Keratinocyte (primary cell): Measurements from ENCODE around the gene SMAD3. TPM values are rescaled to one million over a fixed set of nuclear protein-coding genes. Genes with fewer than 3 reads are reported as not detected.

ENCODE experiments used
- DNase-seq: peaks from one replicate; pipeline ENCODE4 v3.0.0-alpha.2; 2011; ENCODE audit warnings: low read depth, missing footprints, low spot score
- FAIRE-seq: peaks from 2 replicates; lab custom pipeline; 2011; peaks lifted over from hg19 to GRCh38; lab: Jason Lieb, UNC
- H2AFZ ChIP-seq: 2 replicates; pipeline ENCODE4 v1.6.0; 2012; ENCODE audit warnings: low read length, control low read depth, inconsistent platforms; ENCODE audit not compliant: control insufficient read depth
- H3K27ac ChIP-seq: 2 replicates; pipeline ENCODE4 v1.5.1; 2011; ENCODE audit warnings: low read length; ENCODE audit not compliant: control insufficient read depth, insufficient read depth
- H3K27me3 ChIP-seq: 3 replicates; pipeline ENCODE4 v1.6.0; 2011; ENCODE audit warnings: low read length; ENCODE audit not compliant: control insufficient read depth, insufficient read depth; ENCODE audit errors: extremely low read depth
- H3K36me3 ChIP-seq, 2 experiments: 2 replicates in 1 of 2; 3 replicates in 1 of 2; pipeline ENCODE4 v1.5.1; 2011; ENCODE audit warnings: low read length in 2 of 2, mild to moderate bottlenecking in 1 of 2; ENCODE audit not compliant: control insufficient read depth in 2 of 2, insufficient read depth in 2 of 2; ENCODE audit errors: extremely low read depth in 1 of 2
- H3K4me1 ChIP-seq: 3 replicates; pipeline ENCODE4 v1.5.1; 2011; ENCODE audit warnings: low read length; ENCODE audit not compliant: control insufficient read depth, insufficient read depth; ENCODE audit errors: extremely low read depth
- H3K4me2 ChIP-seq: 3 replicates; pipeline ENCODE4 v1.6.0; 2011; ENCODE audit warnings: low read depth, low read length; ENCODE audit not compliant: control insufficient read depth, insufficient read depth; ENCODE audit errors: extremely low read depth
- H3K4me3 ChIP-seq, 3 experiments: fragments of 200-600 bp in 1 of 3; sonication (generic) in 1 of 3; 2 replicates in 2 of 3; 3 replicates in 1 of 3; pipeline ENCODE4 v1.5.1; 2011 to 2016; ENCODE audit warnings: low read length in 3 of 3, mild to moderate bottlenecking in 3 of 3, control low read depth in 2 of 3, inconsistent platforms in 1 of 3, low read depth in 1 of 3, mixed read lengths in 1 of 3, mixed run types in 1 of 3, moderate library complexity in 1 of 3; ENCODE audit not compliant: control insufficient read depth in 2 of 3, insufficient read depth in 2 of 3; ENCODE audit errors: extremely low read depth in 1 of 3
- H3K79me2 ChIP-seq: 2 replicates; pipeline ENCODE4 v1.6.0; 2012; ENCODE audit warnings: low read length; ENCODE audit not compliant: control insufficient read depth, insufficient read depth
- H3K9ac ChIP-seq: 3 replicates; pipeline ENCODE4 v1.6.0; 2011; ENCODE audit warnings: low read length; ENCODE audit not compliant: control insufficient read depth, insufficient read depth; ENCODE audit errors: extremely low read depth
- H3K9me1 ChIP-seq: 3 replicates; pipeline ENCODE4 v1.6.0; 2011; ENCODE audit warnings: low read length; ENCODE audit not compliant: control insufficient read depth, insufficient read depth; ENCODE audit errors: extremely low read depth
- H3K9me3 ChIP-seq: 2 replicates; pipeline ENCODE4 v1.5.1; 2012; ENCODE audit warnings: low read depth, low read length; ENCODE audit not compliant: control insufficient read depth
- H4K20me1 ChIP-seq: 3 replicates; pipeline ENCODE4 v1.6.0; 2011; ENCODE audit warnings: low read length; ENCODE audit not compliant: control insufficient read depth, insufficient read depth; ENCODE audit errors: extremely low read depth
- CTCF ChIP-seq, 3 experiments: IDR thresholded peaks in 1 of 3; conservative IDR thresholded peaks in 1 of 3; optimal IDR thresholded peaks in 1 of 3; 2 replicates in 2 of 3; 3 replicates in 1 of 3; pipeline versions ENCODE3 to v1.5.1; 2011; ENCODE audit warnings: low read length in 3 of 3, mild to moderate bottlenecking in 3 of 3, moderate library complexity in 2 of 3, control low read depth in 1 of 3, inconsistent platforms in 1 of 3; ENCODE audit not compliant: insufficient read depth in 2 of 3; ENCODE audit errors: extremely low read depth in 1 of 3
- EZH2 ChIP-seq: IDR thresholded peaks from one replicate; pipeline ENCODE4 v1.6.1; 2012; ENCODE audit warnings: inconsistent platforms, mild to moderate bottlenecking, low read length, moderate library complexity
- dilution Hi-C: fragments of 300-500 bp; cut with MboI; formaldehyde crosslinking; loops from one replicate; pipeline ENCODE4 v1.7.0; 2020; ENCODE audit warnings: low sequenced_read_pairs; ENCODE audit not compliant: extremely low pct_ligation_motif_present
- polyA plus RNA-seq, 5 experiments: library from polyadenylated mRNA; depleted of rRNA in 3 of 5; stranded (reverse) in 3 of 5; stranded (forward) in 1 of 5; unstranded in 1 of 5; fragments of >200 nt; gene quantifications; 1 replicate in 1 of 5; 2 replicates in 3 of 5; 3 replicates in 1 of 5; pipeline versions ENCODE4 v1.2.1 to v1.2.3, GENCODE V29; 2011 to 2012; ENCODE audit warnings: missing spikeins in 2 of 5, low read depth in 1 of 5, low replicate concordance in 1 of 5

SMAD3 gene
- polyA plus RNA-seq, 1 donor (not counting 4 experiments of a cell fraction or from before 2014, with no cell fraction given): 33.7 TPM

GRCh38 chr15:67031331-67031730 is 34.1 kb upstream of the SMAD3 start:
- Histone ChIP-seq H3K36me3 (no peaks in the 10 kb centered on the region), H3K27ac (no peak overlapping the region), H3K4me2 (no peak overlapping the region), H3K9me3 (no peaks in the 10 kb centered on the region), H2AFZ (no peak overlapping the region), H3K27me3 (peaks cover 2% of the 10 kb centered on the region), H3K79me2 (no peaks in the 10 kb centered on the region), H4K20me1 (no peaks in the 10 kb centered on the region), H3K4me1 (peaks cover 11% of the 10 kb centered on the region), H3K9me1 (no peaks in the 10 kb centered on the region), H3K4me3 (no peak overlapping the region), H3K9ac (no peak overlapping the region)
- DNase-seq (no peak), FAIRE-seq (no peak)
- no peak for TF ChIP-seq CTCF (optimal IDR thresholded peaks at IDR 0.05 in 1 of 3, IDR thresholded peaks at IDR 0.05 in 1 of 3, conservative IDR thresholded peaks at IDR 0.05 in 1 of 3; ENCODE audit: extremely low read depth in 1 of 3, insufficient read depth in 2 of 3, low read length in 3 of 3)
- no peak for TF ChIP-seq EZH2
- dilution Hi-C loops: no loop called here

GRCh38 chr15:67032608-67033007 is 32.8 kb upstream of the SMAD3 start:
- H3K36me3 ChIP-seq: no peaks in the 10 kb centered on the region
- H2AFZ ChIP-seq: no peak overlapping the region
- H4K20me1 ChIP-seq: no peaks in the 10 kb centered on the region
- peaks cover 2% of the 10 kb centered on the region for H3K27me3 ChIP-seq
- no peak for TF ChIP-seq CTCF (optimal IDR thresholded peaks at IDR 0.05 in 1 of 3, IDR thresholded peaks at IDR 0.05 in 1 of 3, conservative IDR thresholded peaks at IDR 0.05 in 1 of 3; ENCODE audit: extremely low read depth in 1 of 3, insufficient read depth in 2 of 3, low read length in 3 of 3)
- no peak for TF ChIP-seq EZH2
- H3K79me2 ChIP-seq: no peaks in the 10 kb centered on the region
- DNase-seq (no peak), FAIRE-seq (no peak)
- H3K9ac ChIP-seq: no peak overlapping the region
- H3K9me3 ChIP-seq: no peaks in the 10 kb centered on the region
- H3K9me1 ChIP-seq: no peaks in the 10 kb centered on the region
- H3K4me3 ChIP-seq: no peak overlapping the region
- H3K4me1 ChIP-seq: peaks cover 3% of the 10 kb centered on the region
- dilution Hi-C loops: no loop called here
- no peak overlapping the region for H3K27ac ChIP-seq
- no peak overlapping the region for H3K4me2 ChIP-seq
